OCI-LY3 (cell line): Measurements from ENCODE around the gene RBM10.

Source experiments
- CTCF ChIP-seq: fragments of 200-600, 300-600 bp; sonication (generic); IDR thresholded peaks from 2 replicates; pipeline ENCODE4 v1.5.1; 2014; ENCODE audit warnings: antibody characterized with exemption, low read length, low read depth
- EZH2phosphoT487 ChIP-seq: fragments of 200-600 bp; shearing (Covaris generic); IDR thresholded peaks from 2 replicates; pipeline ENCODE4 v1.6.1; 2018; ENCODE audit warnings: antibody characterized with exemption, mixed run types, low read depth

GRCh38 chrX:47170861-47171692 lies 26.1 kb downstream of the RBM10 start:
- TF ChIP-seq CTCF: no peak
- no peak for TF ChIP-seq EZH2phosphoT487
